Naive B cell (primary cell): Measurements from ENCODE around the gene SLC25A17. TPM values are rescaled to one million over a fixed set of nuclear protein-coding genes. Genes with fewer than 3 reads are reported as not detected.
"Not testable (repeated sequence)": the region's sequence is repeated elsewhere in the genome, so short reads cannot be mapped to it uniquely, and the experiment has no call there.

ENCODE experiments used
- ATAC-seq, 2 donors: fragments of 150-1000 bp; cut with Tn5 transposase; 2 replicates each; pipeline ENCODE4 v1.10.0; 2021; ENCODE audit warnings: low read depth in 2 of 2, mild to moderate bottlenecking in 2 of 2, moderate library complexity in 2 of 2
- DNase-seq: peaks from one replicate; pipeline ENCODE4 v3.0.0; 2022
- H3K27ac Mint-ChIP-seq, 6 donors: one replicate each; pipeline ENCODE4 v1.8.0; 2020 to 2022; ENCODE audit warnings: mild to moderate bottlenecking in 6 of 6, mixed read lengths in 6 of 6, moderate library complexity in 5 of 6, inconsistent platforms in 2 of 6
- H3K27me3 Mint-ChIP-seq, 3 donors: one replicate each; pipeline ENCODE4 v1.8.0; 2021 to 2022; ENCODE audit warnings: mixed read lengths in 3 of 3, mild to moderate bottlenecking in 1 of 3
- H3K36me3 Mint-ChIP-seq, 2 donors: one replicate each; pipeline ENCODE4 v1.8.0; 2020 to 2022; ENCODE audit warnings: mixed read lengths in 2 of 2, inconsistent platforms in 1 of 2, mild to moderate bottlenecking in 1 of 2
- H3K4me1 Mint-ChIP-seq, 3 donors: one replicate each; pipeline ENCODE4 v1.8.0; 2020 to 2022; ENCODE audit warnings: mixed read lengths in 3 of 3, inconsistent platforms in 1 of 3, mild to moderate bottlenecking in 1 of 3, moderate library complexity in 1 of 3
- H3K4me3 Mint-ChIP-seq, 8 donors: one replicate each; pipeline ENCODE4 v1.8.0; 2020 to 2022; ENCODE audit warnings: mild to moderate bottlenecking in 8 of 8, mixed read lengths in 8 of 8, moderate library complexity in 8 of 8, inconsistent platforms in 2 of 8
- H3K9me3 Mint-ChIP-seq, 7 donors: one replicate each; pipeline ENCODE4 v1.8.0; 2020 to 2022; ENCODE audit warnings: mixed read lengths in 7 of 7, mild to moderate bottlenecking in 5 of 7, inconsistent platforms in 2 of 7, moderate library complexity in 1 of 7
- polyA plus RNA-seq, 6 donors: library from polyadenylated mRNA; unstranded; fragments of 300-500 nt; fragmentation: Illumina TruSeq; gene quantifications; one replicate each; pipeline ENCODE4 v1.2.3, GENCODE V29; 2021; ENCODE audit warnings: low read depth in 6 of 6

SLC25A17 gene
- polyA plus RNA-seq, 6 donors from 2014 or later = 15.8 to 41.7 (median 25.4) TPM

- H3K27ac Mint-ChIP-seq = no peak overlapping the region
- DNase-seq (no peak), ATAC-seq (no peak)
- H3K27me3 Mint-ChIP-seq = peaks cover 0 to 7% (median 0%) of the 10 kb centered on the region in 3 donors
- H3K36me3 Mint-ChIP-seq = no peaks in the 10 kb centered on the region
- no peaks in the 10 kb centered on the region for H3K9me3 Mint-ChIP-seq
- peaks cover 0 to 4% (median 0%) of the 10 kb centered on the region in 3 donors for H3K4me1 Mint-ChIP-seq
- H3K4me3 Mint-ChIP-seq = no peak overlapping the region
These were observed 79.4 kb downstream of the SLC25A17 start for GRCh38 chr22:40739721-40740120.

- H3K27ac Mint-ChIP-seq = peak overlapping the region in 1 of 6 donors; percentile 26
- H3K9me3 Mint-ChIP-seq = no peaks in the 10 kb centered on the region
- H3K27me3 Mint-ChIP-seq = no peaks in the 10 kb centered on the region
- H3K4me3 Mint-ChIP-seq = no peak overlapping the region
- ATAC-seq = no peak
- no peaks in the 10 kb centered on the region for H3K36me3 Mint-ChIP-seq
- H3K4me1 Mint-ChIP-seq = peaks cover 0 to 13% (median 8%) of the 10 kb centered on the region in 3 donors
- DNase-seq = no peak
These were observed 85.2 kb downstream of the SLC25A17 start for GRCh38 chr22:40733919-40734318.

GRCh38 chr22:40732999-40733292, 86.2 kb downstream of the SLC25A17 start:
- DNase-seq = no peak
- peaks cover 0 to 19% (median 15%) of the 10 kb centered on the region in 3 donors for H3K4me1 Mint-ChIP-seq
- no peaks in the 10 kb centered on the region for H3K9me3 Mint-ChIP-seq
- H3K4me3 Mint-ChIP-seq = peak overlapping the region in 1 of 8 donors; percentile 61
- no peaks in the 10 kb centered on the region for H3K36me3 Mint-ChIP-seq
- ATAC-seq = no peak
- no peaks in the 10 kb centered on the region for H3K27me3 Mint-ChIP-seq
- no peak overlapping the region for H3K27ac Mint-ChIP-seq

GRCh38 chr22:40729284-40729683, 89.9 kb downstream of the SLC25A17 start:
- Mint-ChIP-seq H3K9me3 (no peaks in the 10 kb centered on the region), H3K4me3 (peak overlapping the region in 3 of 8 donors; percentile 22 to 50 (median 35)), H3K36me3 (no peaks in the 10 kb centered on the region), H3K27ac (peak overlapping the region in 3 of 6 donors; percentile 14 to 64 (median 55)), H3K27me3 (no peaks in the 10 kb centered on the region), H3K4me1 (peaks cover 3 to 29% (median 21%) of the 10 kb centered on the region in 3 donors)
- no peak for DNase-seq
- ATAC-seq = no peak

DNA sequence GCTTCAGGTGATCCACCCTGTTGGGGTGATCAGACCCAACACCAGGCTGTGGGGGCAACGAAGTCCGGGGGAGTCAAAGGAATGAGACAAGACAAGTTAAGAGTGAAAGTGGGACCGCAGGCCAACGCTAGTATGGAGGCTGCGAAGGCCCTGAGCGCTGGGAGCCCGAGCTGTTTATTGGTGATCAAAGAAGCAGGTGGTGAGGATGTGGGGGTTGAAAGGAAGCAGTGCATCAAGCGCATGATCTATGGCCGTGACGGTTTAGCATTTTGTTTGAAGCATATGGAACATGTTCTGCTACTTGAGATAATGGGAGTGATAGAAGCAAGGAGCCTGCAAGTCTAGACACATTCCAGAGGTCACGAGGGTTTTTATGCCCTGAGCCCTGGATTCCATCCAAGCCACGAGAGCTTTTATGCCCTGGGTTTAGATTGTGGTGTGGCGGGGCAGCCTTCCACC, 90.4 kb downstream of the SLC25A17 start:
- no peaks in the 10 kb centered on the region for H3K27me3 Mint-ChIP-seq
- peak overlapping the region in 6 of 8 donors; percentile 1 to 87 (median 73) for H3K4me3 Mint-ChIP-seq
- peak overlapping the region in 4 of 6 donors; percentile 23 to 91 (median 60) for H3K27ac Mint-ChIP-seq
- peaks cover 3 to 29% (median 21%) of the 10 kb centered on the region in 3 donors for H3K4me1 Mint-ChIP-seq
- no peaks in the 10 kb centered on the region for H3K36me3 Mint-ChIP-seq
- DNase-seq (peak; percentile 41), ATAC-seq (peak; percentile 49)
- no peaks in the 10 kb centered on the region for H3K9me3 Mint-ChIP-seq

GRCh38 chr22:40727964-40728615, 91.1 kb downstream of the SLC25A17 start:
- no peaks in the 10 kb centered on the region for H3K27me3 Mint-ChIP-seq
- DNase-seq = no peak
- H3K4me1 Mint-ChIP-seq = peaks cover 3 to 29% (median 21%) of the 10 kb centered on the region in 3 donors
- peak overlapping the region in 5 of 8 donors; percentile 20 to 87 (median 74) for H3K4me3 Mint-ChIP-seq
- no peaks in the 10 kb centered on the region for H3K36me3 Mint-ChIP-seq
- no peaks in the 10 kb centered on the region for H3K9me3 Mint-ChIP-seq
- H3K27ac Mint-ChIP-seq = peak overlapping the region in 4 of 6 donors; percentile 20 to 91 (median 60)
- no peak for ATAC-seq

DNA sequence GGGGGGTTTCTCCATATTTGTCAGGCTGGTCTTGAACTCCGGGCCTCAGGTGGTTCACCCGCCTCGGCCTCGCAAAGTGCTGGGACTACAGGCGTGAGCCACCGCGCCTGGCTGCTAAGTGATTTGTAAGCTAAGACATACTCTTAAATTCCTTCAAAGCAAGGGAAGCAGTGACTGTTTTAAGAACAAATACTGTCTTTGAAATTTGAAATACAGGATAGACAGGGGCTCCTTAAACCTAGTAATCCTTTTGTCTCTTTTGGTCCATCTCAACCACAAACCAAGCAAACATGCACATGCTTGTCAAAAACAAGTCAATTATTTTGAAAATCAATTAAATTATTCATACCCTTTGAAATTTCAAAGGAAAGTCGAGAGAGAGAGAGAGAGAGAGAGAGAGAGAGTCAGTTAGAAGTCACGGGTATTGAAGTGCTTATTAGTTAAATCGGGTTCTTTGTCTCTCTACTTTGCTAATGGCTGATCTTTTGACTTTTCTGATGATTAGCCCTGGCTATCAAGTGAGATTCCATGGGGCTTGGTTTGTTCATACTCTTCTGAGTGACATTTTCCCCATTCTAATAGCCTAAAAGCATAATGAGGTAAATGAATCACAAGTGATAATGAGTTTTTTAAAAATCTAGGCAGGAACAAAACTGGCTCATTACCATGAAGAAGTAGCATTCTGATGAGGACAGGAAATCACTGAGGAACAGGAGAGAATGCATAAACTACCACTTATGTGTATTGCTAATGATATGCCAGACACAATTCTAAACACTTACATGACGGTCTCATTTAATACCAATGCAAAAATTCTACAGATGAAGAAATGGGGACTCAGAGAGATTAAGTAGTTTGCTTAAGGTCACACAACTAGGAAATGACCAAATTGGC, 91.8 kb downstream of the SLC25A17 start:
- no peak for ATAC-seq
- H3K4me1 Mint-ChIP-seq = peaks cover 3 to 24% (median 14%) of the 10 kb centered on the region in 3 donors
- no peaks in the 10 kb centered on the region for H3K36me3 Mint-ChIP-seq
- no peaks in the 10 kb centered on the region for H3K27me3 Mint-ChIP-seq
- no peaks in the 10 kb centered on the region for H3K9me3 Mint-ChIP-seq
- peak overlapping the region in 4 of 8 donors; percentile 27 to 57 (median 46) for H3K4me3 Mint-ChIP-seq
- H3K27ac Mint-ChIP-seq = peak overlapping the region in 2 of 6 donors; percentile 29 to 47
- DNase-seq = no peak

GRCh38 chr22:40726514-40726913, 92.6 kb downstream of the SLC25A17 start:
- Mint-ChIP-seq H3K27me3 (no peaks in the 10 kb centered on the region), H3K9me3 (no peaks in the 10 kb centered on the region), H3K27ac (peak overlapping the region in 1 of 6 donors; percentile 79), H3K4me3 (peak overlapping the region in 4 of 8 donors; percentile 10 to 47 (median 16)), H3K4me1 (peaks cover 3 to 22% (median 13%) of the 10 kb centered on the region in 3 donors), H3K36me3 (no peaks in the 10 kb centered on the region)
- ATAC-seq (peak; percentile 87 to 96), DNase-seq (peak; percentile 25)

DNA sequence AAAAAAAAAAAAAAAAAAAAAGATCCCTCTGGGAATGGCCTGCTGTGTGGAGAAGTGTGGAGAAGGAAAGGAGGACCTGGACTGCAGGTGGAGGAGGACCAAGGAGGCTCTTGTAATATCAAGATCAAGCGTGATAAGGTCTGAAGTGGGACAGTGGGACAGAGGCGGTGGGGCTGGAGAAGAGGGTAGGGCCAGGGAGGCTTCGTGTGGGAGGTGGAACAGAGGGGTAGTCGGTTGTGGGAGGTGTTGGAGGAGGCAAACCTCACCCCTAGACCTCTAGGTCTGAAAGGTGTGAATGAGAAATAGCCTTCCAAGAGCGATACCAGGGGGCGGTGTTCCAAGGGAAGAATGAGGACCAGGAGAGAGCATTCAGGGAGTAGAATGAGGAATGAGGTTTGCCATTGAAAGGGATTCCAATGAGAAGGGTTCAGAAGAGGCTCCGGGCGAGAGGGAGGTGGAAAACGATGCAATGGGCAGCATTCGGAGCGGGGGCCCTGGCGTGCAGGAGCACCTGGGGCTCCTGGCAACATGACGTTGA, 95.7 kb downstream of the SLC25A17 start:
- no peaks in the 10 kb centered on the region for H3K27me3 Mint-ChIP-seq
- ATAC-seq = no peak
- no peak overlapping the region for H3K4me3 Mint-ChIP-seq
- no peaks in the 10 kb centered on the region for H3K9me3 Mint-ChIP-seq
- H3K27ac Mint-ChIP-seq = no peak overlapping the region
- peaks cover 5 to 11% (median 8%) of the 10 kb centered on the region in 3 donors for H3K4me1 Mint-ChIP-seq
- no peak for DNase-seq
- no peaks in the 10 kb centered on the region for H3K36me3 Mint-ChIP-seq

- H3K27ac Mint-ChIP-seq = no peak overlapping the region
- peak overlapping the region in 1 of 8 donors; percentile 22 for H3K4me3 Mint-ChIP-seq
- no peaks in the 10 kb centered on the region for H3K27me3 Mint-ChIP-seq
- peaks cover 0 to 7% (median 3%) of the 10 kb centered on the region in 3 donors for H3K4me1 Mint-ChIP-seq
- ATAC-seq (no peak), DNase-seq (no peak)
- no peaks in the 10 kb centered on the region for H3K36me3 Mint-ChIP-seq
- no peaks in the 10 kb centered on the region for H3K9me3 Mint-ChIP-seq
These were observed 97.9 kb downstream of the SLC25A17 start for GRCh38 chr22:40721266-40721665.

GRCh38 chr22:40720538-40721256, 98.4 kb downstream of the SLC25A17 start:
- H3K4me3 Mint-ChIP-seq = no peak overlapping the region
- no peak overlapping the region for H3K27ac Mint-ChIP-seq
- DNase-seq = no peak
- no peaks in the 10 kb centered on the region for H3K36me3 Mint-ChIP-seq
- H3K27me3 Mint-ChIP-seq = no peaks in the 10 kb centered on the region
- peaks cover 0 to 7% (median 3%) of the 10 kb centered on the region in 3 donors for H3K4me1 Mint-ChIP-seq
- no peaks in the 10 kb centered on the region for H3K9me3 Mint-ChIP-seq
- no peak for ATAC-seq

DNA sequence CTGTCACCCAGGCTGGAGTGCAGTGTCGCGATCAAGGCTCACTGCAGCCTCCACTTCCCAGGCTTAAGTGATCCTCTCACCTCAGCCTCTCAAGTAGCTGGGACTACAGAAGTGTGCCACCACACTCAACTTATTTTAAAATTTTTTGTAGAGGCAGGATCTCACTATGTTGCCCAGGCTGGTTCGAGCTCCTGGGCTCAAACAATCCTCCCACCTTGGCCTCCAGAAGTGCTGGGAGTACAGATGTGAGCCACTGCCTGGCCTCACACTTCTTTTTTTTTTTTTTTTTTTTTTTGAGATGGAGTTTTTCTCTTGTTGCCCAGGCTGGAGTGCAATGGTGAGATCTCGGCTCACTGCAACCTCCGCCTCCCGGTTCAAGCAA, 99.0 kb downstream of the SLC25A17 start:
- DNase-seq, H3K27ac Mint-ChIP-seq, H3K36me3 Mint-ChIP-seq, ATAC-seq, H3K4me3 Mint-ChIP-seq, H3K4me1 Mint-ChIP-seq, H3K27me3 Mint-ChIP-seq, H3K9me3 Mint-ChIP-seq: not testable (repeated sequence)
